HepG2 (cell line): ENCODE measurements around the gene MEGF10. TPM values are rescaled to one million over a fixed set of nuclear protein-coding genes. Genes with fewer than 3 reads are reported as not detected.

Experiments used
- SKIL ChIP-seq: sonication (generic); formaldehyde crosslinking; IDR thresholded peaks from 2 replicates; pipeline ENCODE4 v1.8.0; 2022; ENCODE audit warnings: missing genetic modification reagents, mild to moderate bottlenecking, moderate library complexity, borderline replicate concordance
- SMARCC2 ChIP-seq: fragments of 450-650 bp; IDR thresholded peaks from 2 replicates; pipeline ENCODE4 v1.6.1; 2017; ENCODE audit warnings: antibody characterized with exemption, mild to moderate bottlenecking
- ZNF225 ChIP-seq: sonication (generic); formaldehyde crosslinking; IDR thresholded peaks from 2 replicates; pipeline ENCODE4 v1.4.0; 2020; ENCODE audit warnings: mild to moderate bottlenecking, missing genetic modification reagents
- ZNF318 ChIP-seq: sonication (generic); formaldehyde crosslinking; IDR thresholded peaks from 2 replicates; pipeline ENCODE4 v1.4.0; 2020; ENCODE audit warnings: mild to moderate bottlenecking, missing genetic modification reagents
- ZNF605 ChIP-seq: sonication (generic); formaldehyde crosslinking; IDR thresholded peaks from 2 replicates; pipeline ENCODE4 v1.8.0; 2022; ENCODE audit warnings: mild to moderate bottlenecking, missing genetic modification reagents
- polyA plus RNA-seq, 8 experiments: library from polyadenylated mRNA; depleted of rRNA in 3 of 8; stranded (reverse) in 7 of 8; unstranded in 1 of 8; fragments of >200 nt; fragmentation: Illumina TruSeq in 4 of 8; extraction: Trizol in 4 of 8; gene quantifications; 2 replicates each; pipeline versions ENCODE4 v1.2.1 to v1.2.3, GENCODE V29; 2011 to 2016; ENCODE audit warnings: low read depth in 4 of 8, missing spikeins in 1 of 8, mixed read lengths in 1 of 8; ENCODE audit not compliant: insufficient read depth in 1 of 8
- total RNA-seq, 5 experiments: library from RNA; depleted of rRNA; stranded (reverse); fragments of >200 nt; fragmentation: Illumina TruSeq; extraction: Trizol; gene quantifications; 2 replicates each; pipeline ENCODE4 v1.2.3, GENCODE V29; 2016; ENCODE audit warnings: low read depth in 1 of 5

Gene MEGF10
- total and polyA plus RNA-seq, 2 of the 13 experiments (the other 11 are each of a cell fraction or from before 2014, with no cell fraction given): not detected

- no peak for TF ChIP-seq ZNF318 (CRISPR knock-in tag)
- TF ChIP-seq ZNF605 (CRISPR knock-in tag): no peak
- TF ChIP-seq SMARCC2: no peak
- TF ChIP-seq ZNF225 (CRISPR knock-in tag): no peak
- no peak for TF ChIP-seq SKIL (CRISPR knock-in tag)
These were observed 154.7 kb downstream of the MEGF10 start (continued) for GRCh38 chr5:127445328-127445727.
